GM21825 (cell line): ENCODE data around the gene WDR12.
"Not testable (repeated sequence)": the region's sequence is repeated elsewhere in the genome, so short reads cannot be mapped to it uniquely, and the experiment has no call there.

Experiments used
- ATAC-seq: cut with Tn5 transposase; IDR thresholded peaks from one replicate; pipeline ENCODE4 v1.9.1; 2021; ENCODE audit warnings: mild to moderate bottlenecking, moderate library complexity; ENCODE audit not compliant: unreplicated experiment

The WDR12 gene

DNA sequence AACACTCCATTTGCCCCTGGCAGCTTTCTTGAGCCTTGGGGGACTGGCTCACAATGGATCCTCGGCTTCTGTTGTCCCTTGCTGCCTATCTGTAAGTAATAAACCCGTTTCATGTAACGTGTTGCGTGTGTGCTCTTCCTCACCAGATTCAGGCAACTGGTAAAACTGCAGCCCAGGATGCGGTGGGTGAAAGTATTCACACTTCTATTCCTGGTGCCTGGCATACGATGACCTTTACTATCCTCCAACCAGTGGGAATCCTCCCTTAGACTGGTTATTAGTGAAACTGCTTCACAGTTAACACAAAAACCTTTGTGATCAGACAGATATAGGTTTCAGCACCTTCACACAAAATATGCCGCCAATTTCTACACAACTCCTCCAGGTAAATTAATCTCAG, 26.3 kb downstream of the WDR12 start:
- ATAC-seq, result no peak

DNA sequence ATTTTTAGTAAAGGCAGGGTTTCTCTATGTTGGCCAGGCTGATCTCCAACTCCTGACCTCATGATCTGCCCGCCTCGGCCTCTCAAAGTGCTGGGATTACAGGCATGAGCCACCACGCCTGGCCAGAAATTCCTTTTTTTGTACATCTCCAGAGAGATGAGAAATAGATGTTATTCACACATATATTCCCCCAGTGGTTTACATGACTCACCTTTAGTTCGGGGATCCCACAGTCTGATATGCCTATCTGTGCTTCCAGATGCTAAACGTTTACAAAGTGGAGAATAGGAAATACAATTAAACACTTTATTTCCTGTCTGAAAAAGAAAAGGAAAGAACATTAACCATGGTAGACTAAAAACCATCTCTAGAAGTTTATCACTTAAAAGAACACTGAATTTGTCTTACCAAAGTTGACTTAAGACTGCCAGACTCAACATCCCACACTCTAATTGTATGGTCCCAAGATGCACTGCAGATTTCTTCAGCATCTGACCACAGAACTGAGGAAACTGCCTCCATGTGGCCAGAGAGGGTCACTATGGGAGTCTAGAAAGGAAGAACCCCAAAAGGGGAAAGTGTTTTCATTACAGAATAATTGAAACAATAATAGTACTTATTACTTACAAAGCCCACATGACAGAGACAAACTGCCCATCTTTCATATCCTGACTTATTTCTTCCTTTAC, 27.3 kb downstream of the WDR12 start:
- ATAC-seq, result no peak

DNA sequence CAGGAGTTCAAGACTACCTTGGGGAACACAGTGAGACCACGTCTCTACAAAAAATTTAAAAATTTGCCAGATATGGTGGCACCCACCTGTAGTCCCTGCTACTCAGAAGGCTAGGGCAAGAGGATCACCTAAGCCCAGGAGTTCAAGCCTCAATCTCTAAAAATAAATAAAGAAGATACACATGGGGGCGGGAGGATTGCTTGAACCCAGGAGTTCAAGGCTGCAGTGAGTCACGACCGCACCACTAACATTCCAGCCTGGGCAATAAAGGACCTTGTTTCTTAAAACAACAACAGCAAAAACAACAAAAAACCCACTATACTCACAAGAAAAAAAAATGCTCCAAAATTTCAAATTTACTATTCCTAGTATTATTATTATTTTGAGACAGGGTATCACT, 29.9 kb downstream of the WDR12 start:
- ATAC-seq, result no peak

DNA sequence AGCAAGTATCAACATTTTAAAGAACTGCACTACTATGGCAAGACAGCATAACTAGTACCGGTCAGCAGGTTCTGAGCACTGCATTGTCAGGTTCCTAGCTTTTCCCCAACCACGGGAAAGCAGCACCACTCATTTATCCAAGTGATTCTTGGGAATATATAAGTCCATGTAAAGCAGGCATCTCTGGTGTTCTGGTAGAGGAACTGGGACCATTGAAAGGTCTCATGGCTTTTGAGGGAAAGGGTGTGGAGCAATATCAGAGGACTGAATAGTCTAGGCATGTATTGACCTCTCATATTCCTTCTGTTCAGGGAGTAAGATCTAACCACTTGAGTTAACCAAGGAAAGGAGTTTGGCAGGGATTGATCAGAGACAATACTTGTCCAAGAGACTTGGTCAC, 33.8 kb downstream of the WDR12 start:
- ATAC-seq, result no peak

DNA sequence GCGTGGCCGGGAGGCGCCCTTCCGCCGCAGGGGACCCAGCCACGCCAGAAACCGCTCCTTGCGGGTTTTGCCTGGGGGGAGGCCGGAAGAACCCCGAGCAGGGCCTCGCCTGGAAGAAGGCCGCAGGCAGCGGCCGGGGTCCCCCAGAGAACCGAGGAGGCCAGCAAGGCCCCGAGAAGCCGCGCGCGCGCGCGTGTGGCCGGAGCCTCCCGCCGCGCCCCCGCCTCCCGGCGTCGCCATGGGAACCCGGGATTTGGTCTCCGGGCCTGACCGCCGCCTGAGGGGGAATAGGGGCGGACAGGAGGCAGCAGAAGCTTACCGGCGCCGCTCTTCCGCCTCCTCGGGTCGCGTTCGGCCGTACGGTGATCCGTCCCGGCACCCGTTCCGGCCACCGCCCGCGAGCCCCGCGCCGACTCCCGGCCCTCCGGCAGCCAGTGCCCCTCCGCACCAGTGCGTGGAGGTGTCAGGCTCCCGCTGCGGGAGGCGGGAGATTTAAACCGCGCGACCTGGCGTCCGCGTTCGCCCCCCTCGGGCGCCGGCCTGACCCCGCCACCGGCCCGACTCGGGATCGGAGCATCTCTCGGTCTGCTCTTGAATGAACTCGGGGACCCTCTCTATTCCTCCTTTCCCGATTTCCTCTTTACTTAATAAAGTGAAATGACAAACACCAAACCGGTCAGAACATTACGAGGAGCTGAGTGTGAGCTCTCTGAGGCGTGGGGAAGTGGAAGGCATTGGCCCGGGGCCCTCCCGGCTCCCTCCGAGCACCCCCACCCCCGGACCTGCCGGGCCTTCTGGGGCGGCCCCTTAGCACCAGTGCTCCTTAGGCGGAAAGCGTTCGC, 40.0 kb downstream of the WDR12 start, which contains the start of gene ICA1L:
TSS of gene ICA1L (minus strand) at position 467 of the 842 bp plus-strand sequence. CDS start 42,757 bp downstream, outside the sequence.
- ATAC-seq, result peak; percentile 49

DNA sequence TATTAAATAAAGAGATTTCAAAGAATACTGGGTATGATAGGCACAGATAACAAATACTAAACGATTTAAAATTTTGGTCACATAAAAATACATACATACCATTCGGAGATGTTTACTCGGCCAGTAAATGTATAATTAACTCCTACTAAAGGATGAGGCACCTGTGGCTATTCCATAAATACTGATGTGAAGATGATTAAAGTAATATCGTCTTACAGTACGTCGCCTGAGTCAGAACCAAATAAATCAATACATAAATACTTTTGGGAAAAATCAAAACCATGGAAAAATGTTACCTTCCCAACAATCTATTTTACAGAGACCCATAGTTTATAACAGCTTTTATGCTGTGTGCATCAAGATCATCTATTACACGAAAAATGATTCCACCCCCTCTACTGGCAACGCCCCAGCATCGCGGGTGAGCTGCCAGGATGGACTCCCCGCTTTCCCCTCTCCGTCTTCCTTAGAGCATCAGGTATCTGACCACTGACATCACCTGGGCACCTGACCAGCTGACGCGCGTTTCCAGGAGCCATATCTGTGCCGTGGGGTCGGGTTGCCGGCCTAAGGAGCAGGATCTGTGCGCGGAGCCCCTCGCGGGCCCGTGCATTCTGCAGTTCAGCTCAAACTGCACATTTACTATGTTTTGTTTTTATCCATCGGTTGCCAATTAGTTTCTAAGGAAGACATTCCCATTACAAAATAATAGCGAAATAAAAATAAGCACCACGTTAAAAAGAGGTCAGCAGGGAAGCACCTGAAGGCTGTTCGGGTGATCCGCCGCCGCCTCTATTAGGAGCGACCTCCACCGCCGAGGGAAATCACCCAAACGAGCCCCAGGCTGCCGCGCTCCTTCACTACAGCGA, 40.8 kb downstream of the WDR12 start:
- peak; percentile 79 for ATAC-seq

DNA sequence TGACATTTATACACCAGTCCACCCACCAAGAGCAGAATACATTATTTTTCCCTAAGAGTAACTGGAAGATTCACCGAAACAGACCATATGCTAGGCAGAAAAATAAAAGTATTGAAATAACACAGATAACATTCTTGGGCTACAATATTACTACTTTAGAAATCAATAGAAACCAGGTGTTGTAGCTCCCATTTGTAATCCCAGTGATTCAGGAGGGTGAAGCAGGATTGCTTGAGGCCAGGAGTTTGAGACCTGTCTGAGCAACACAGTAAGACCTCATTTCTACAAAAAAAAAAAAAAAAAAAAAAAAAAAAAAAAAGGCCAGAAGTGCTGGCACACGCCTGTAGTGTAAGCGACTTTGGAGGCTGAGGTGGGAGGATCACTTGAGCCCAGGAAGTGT, 49.5 kb downstream of the WDR12 start:
- no peak for ATAC-seq

DNA sequence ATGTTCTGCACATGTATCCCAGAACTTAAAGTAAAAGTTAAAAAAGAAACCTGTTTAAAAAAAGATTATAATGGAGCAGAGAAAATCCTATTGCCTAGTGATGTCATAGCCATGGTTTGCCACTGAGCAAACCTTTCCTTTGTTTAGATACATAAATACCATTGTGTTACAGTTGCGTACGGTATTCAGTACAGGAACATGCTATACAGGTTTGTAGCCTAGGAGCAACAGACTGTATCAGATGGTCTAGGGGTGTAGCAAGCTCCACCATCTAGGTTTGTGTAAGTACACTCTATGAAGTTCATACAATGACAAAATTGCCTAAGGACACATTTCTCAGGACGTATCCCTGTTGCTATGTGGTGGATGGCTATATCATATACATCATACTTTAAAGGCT, 52.9 kb downstream of the WDR12 start:
- ATAC-seq, result no peak

DNA sequence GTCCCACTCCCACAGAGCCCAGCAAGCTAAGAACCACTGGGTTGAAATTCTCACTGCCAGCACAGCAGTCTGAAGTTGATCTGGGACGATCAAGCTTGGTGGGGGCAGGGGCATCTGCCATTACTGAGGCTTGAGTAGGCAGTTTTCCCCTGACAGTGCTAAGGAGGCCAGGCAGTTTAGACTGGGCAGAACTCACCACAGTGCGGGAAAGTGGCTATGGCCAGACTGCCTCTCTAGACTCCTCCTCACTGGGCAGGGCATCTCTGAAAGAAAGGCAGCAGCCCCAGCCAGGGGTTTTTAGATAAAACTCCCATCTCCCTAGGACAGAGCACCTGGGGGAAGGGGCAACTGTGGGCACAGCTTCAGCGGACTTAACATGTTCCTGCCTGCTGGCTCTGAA, 62.1 kb downstream of the WDR12 start:
- ATAC-seq, result not testable (repeated sequence)

DNA sequence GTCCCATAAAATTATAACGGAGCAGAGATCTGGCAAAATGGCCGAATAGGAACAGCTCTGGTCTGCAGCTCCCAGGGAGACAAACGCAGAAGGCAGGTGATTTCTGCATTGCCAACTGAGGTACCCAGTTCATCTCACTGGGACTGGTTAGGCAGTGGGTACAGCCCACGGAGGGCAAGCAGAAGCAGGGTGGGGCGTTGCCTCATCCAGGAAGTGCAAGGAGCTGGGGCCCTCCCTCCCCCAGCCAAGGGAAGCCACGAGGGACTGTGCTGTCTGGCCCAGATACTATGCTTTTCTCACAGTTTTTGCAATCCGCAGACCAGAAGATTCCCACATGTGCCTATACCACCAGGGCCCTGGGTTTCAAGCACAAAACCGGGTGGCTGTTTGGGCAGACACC, 62.7 kb downstream of the WDR12 start:
- ATAC-seq, result peak; percentile 15

DNA sequence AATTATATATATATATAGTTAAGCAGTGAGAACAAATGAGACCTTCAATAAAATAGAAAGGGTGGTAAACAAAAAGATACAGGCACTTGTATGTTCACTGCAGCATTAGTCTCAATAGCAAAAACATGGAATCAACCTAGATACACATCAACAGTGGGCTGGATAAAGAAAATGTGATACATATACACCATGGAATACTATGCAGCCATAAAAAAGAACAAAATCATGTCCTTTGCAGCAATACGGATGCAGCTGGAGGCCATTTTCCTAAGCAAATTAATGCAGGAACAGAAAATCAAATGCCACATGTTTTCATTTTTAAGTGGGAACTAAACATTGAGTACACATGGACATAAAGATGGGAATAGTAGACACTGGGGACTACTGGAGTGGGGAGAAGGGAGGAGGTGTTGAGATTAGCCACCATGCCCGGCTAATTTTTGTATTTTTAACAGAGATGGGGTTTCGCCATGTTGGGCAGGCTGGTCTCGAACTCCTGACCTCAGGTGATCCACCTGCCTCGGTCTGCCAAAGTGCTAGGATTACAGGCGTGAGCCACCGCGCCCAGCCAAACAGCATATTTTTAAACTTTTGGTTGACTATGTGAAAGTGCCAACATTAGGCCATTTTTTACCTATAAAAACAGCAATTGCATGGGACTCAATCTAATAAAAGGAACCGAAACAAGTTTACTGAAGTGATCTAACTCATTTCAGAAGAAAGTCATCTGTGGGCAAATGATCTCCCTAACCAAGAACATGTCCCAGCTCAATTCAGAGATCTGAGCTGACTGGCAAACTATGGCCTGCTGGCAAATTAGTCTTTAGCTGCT, 63.6 kb downstream of the WDR12 start:
- peak; percentile 76 for ATAC-seq

DNA sequence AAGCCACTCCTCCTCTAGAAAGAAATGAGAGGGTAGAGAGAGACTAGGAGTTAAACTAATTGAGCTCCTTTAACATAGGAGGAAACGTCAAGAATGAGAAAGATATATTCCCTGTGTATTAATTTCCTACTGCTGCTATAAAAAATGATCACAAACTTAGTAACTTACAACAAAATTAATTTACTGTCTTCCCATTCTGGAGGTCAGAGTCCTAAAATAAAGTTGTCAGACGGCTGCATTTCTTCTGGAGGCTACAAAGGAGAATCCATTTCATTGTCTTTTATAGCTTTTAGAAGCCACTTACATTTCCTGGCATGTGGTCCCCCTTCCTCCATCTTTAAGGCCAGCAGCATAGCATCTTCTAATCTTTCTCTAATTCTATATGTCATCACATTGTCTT, 66.8 kb downstream of the WDR12 start:
- ATAC-seq, result no peak

DNA sequence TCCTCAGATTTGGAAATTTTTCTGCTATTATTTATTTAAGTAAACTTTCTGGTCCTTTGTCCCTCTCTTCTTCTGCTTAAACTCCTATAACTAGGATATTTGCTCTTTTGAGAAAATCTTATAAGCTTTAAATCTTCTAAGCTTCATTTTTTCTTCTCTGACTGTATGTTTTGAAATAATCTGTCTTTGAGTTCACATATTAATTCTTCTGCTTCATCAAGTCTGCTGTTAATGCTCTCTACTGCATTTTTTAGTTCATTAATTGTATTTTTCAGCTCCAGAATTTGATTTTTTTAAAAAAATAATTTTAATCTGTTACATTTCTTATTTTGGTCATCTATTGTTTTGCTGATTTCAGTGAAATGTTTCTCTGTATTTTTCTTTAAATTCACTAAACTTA, 68.8 kb downstream of the WDR12 start:
- no peak for ATAC-seq

DNA sequence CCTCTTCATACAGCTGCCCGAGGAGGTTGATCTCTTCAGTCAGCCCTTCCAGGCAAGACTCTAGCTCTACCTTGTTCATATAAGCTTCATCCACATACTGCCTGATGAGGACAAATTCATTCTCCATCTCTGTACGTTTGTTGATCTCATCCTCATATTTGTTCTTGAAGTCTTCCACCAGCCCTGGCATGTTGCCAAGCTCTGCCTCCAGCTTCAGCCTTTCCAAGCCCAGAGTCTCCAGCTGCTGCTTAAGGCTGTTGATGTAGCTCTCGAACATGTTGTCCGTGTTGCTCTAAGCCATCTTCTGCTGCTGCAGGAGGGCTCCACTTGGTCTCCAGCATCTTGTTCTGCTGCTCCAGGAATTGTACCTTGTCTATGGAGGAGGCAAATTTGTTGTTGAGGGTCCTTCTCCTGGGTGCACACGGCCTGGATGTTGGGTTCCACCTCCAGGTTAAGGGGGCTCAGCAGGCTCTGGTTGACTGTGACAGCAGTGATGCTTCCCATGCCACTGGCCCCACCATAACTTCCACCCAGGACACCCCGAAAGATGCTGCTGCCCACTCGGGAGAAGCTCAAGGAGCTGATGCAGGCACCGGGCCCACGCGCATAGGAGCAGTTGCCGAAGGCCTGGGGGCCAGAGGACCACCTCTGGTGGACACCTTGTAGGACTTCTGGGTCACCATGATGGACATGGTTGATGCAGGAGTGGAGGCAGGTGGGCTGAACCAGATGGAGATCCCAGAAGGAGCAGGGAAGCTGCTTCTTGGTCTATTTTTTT, 70.2 kb downstream of the WDR12 start:
- ATAC-seq, result no peak

DNA sequence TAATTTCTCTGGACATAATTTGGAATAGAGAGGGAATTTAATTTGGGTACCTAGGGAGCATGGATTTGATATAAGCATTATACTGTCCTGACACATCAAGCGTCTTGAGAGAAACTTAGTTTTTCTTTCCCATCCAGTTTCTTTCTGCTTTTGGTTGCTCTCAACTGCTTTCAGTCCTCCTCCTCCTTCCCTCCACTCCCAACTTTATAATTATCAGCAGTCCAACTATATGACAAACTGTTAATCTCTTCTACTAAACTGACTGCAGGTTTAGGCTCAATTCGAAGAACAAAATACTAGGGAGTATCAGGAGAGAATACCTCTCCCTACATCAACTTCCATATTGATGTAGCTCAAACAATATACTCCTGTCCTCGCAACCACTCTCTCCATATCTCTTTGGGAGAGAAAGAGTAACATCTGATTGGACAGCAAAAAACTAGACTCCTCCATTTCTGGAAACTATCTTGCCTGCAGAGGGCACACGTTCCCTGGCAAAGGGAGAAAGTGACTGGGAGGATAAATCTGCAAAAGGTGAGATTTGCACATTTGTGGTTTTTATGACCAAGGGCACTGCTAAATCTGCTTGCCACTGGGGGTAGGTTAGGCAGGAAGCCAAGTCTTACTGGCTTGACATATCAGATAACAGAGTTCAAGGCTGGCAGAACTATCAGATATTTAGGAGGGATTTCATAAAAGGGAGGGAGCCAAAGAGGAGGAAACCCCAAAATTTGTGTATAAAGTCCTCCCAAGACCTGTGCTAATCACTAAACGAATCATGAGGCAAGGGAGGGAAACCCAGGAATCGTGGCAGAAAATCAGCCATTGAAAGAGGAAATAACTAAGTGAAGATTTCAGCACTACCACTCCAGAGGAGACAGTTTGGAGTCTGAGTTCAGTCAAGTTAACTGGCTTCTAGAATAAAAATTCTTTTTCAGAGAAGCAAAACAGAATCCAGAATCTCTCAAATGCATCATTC, 79.9 kb downstream of the WDR12 start:
- ATAC-seq, result peak; percentile 54

DNA sequence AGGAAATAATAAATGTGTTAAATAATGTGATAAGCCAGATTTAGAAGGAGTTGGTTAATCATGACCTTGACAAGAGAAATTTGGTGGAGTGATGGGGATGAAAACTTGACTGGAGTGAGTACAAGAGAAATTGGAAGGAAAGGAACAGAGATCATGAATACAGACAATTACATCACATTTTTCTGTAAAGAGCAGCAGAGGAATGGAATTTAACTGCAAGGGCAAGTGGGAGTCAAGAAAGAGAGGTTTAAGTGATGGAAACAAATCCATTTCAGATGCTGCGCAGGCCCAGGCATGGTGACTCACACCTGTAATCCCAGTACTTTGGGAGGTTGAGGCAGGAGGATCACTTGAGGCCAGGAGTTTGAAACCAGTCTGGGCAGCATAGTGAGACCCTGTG, 86.6 kb downstream of the WDR12 start:
- no peak for ATAC-seq
